Measurements from ENCODE around the gene ZNF418. TPM values are rescaled to one million over a fixed set of nuclear protein-coding genes. Genes with fewer than 3 reads are reported as not detected.
A peak's percentile ranks its signal among the peaks of the same experiment; 100 is the strongest.

Gene ZNF418
- total RNA-seq (10 to 100 TPM in 1 of 2 donors, 1 to 10 TPM in 1; 5.2 to 10.1 TPM), polyA plus RNA-seq (1 to 10 TPM; 1.6 to 4.9 TPM)
- long read RNA-seq, donor 1 = 0 reads
- long read RNA-seq, donor 2, partial matches to known transcripts = 0 of 2 reads
- long read RNA-seq, donor 2, other reads (novel, unspliced or antisense) = 2 of 2 reads

- no peaks in the 10 kb centered on the region for H3K4me1 ChIP-seq (ENCODE audit: control insufficient read depth in 1 of 2, insufficient read depth in 2 of 2, low read length in 2 of 2)
- H3K27ac ChIP-seq (ENCODE audit: low read depth in 1 of 2, low read length in 2 of 2) = no peak within 1 kb of the TSS
- H3K36me3 ChIP-seq (ENCODE audit: control insufficient read depth in 1 of 2, insufficient read depth in 2 of 2, low read length in 1 of 2) = peaks cover 0 to 2% of the 10 kb centered on the region in 2 donors
- ATAC-seq (ENCODE audit: low FRiP score) (peak; percentile 89), DNase-seq (peak in 1 of 2 donors; percentile 51)
- H3K9me3 ChIP-seq (ENCODE audit: control insufficient read depth, low read length) = peaks cover 21% of the 10 kb centered on the region
- no peak within 1 kb of the TSS for H3K4me3 ChIP-seq (ENCODE audit: low read length in 2 of 2)
- H3K27me3 ChIP-seq (ENCODE audit: control insufficient read depth in 1 of 2, insufficient read depth in 2 of 2, low read length in 1 of 2) = no peaks in the 10 kb centered on the region
- 1 to 2% methylated on average over 54 of the region's 54 CpGs for WGBS, 2 donors
- intact Hi-C loops (cut with DNase I) = no loop called here
Observed at GRCh38 chr19:57934820-57935665, at the start of gene ZNF418. Gene ZNF418 (minus strand): TSS chr19:57935402. CDS start chr19:57933822, 1,580 bp downstream.

GRCh38 chr19:57978586-57979289 is 43.5 kb upstream of the ZNF418 start:
- peaks cover 42% of the 10 kb centered on the region for H3K9me3 ChIP-seq (ENCODE audit: control insufficient read depth, low read length)
- intact Hi-C loops (cut with DNase I) = no loop called here
- ATAC-seq (ENCODE audit: low FRiP score) (no peak), DNase-seq (no peak)
- no peaks in the 10 kb centered on the region for H3K27me3 ChIP-seq (ENCODE audit: control insufficient read depth in 1 of 2, insufficient read depth in 2 of 2, low read length in 1 of 2)
- H3K4me1 ChIP-seq (ENCODE audit: control insufficient read depth in 1 of 2, insufficient read depth in 2 of 2, low read length in 2 of 2) = no peaks in the 10 kb centered on the region
- H3K36me3 ChIP-seq (ENCODE audit: control insufficient read depth in 1 of 2, insufficient read depth in 2 of 2, low read length in 1 of 2) = peaks cover 18 to 47% of the 10 kb centered on the region in 2 donors
- H3K27ac ChIP-seq (ENCODE audit: low read depth in 1 of 2, low read length in 2 of 2) = no peak overlapping the region
- 97% methylated on average over 3 of the region's 3 CpGs for WGBS, 2 donors
- peak overlapping the region in 1 of 2 donors; percentile 14 for H3K4me3 ChIP-seq (ENCODE audit: low read length in 2 of 2)

- intact Hi-C loops (cut with DNase I) = no loop called here
- WGBS, 2 donors = 91 to 93% methylated on average over 4 of the region's 4 CpGs
- H3K27me3 ChIP-seq (ENCODE audit: control insufficient read depth in 1 of 2, insufficient read depth in 2 of 2, low read length in 1 of 2) = no peaks in the 10 kb centered on the region
- DNase-seq (no peak), ATAC-seq (ENCODE audit: low FRiP score) (no peak)
- peaks cover 2 to 18% of the 10 kb centered on the region in 2 donors for H3K36me3 ChIP-seq (ENCODE audit: control insufficient read depth in 1 of 2, insufficient read depth in 2 of 2, low read length in 1 of 2)
- H3K9me3 ChIP-seq (ENCODE audit: control insufficient read depth, low read length) = peaks cover 31% of the 10 kb centered on the region
- no peak within 1 kb of the TSS for H3K4me3 ChIP-seq (ENCODE audit: low read length in 2 of 2)
- no peak within 1 kb of the TSS for H3K27ac ChIP-seq (ENCODE audit: low read depth in 1 of 2, low read length in 2 of 2)
- H3K4me1 ChIP-seq (ENCODE audit: control insufficient read depth in 1 of 2, insufficient read depth in 2 of 2, low read length in 2 of 2) = no peaks in the 10 kb centered on the region
Observed at GRCh38 chr19:57974434-57974833, 39.2 kb upstream of the ZNF418 start, which contains the start of gene C19orf18. Gene C19orf18 (minus strand): TSS chr19:57974534. CDS start chr19:57974432, 102 bp downstream.

- ATAC-seq (ENCODE audit: low FRiP score) = no peak
- H3K27me3 ChIP-seq (ENCODE audit: control insufficient read depth in 1 of 2, insufficient read depth in 2 of 2, low read length in 1 of 2) = no peaks in the 10 kb centered on the region
- peaks cover 12% of the 10 kb centered on the region for H3K9me3 ChIP-seq (ENCODE audit: control insufficient read depth, low read length)
- WGBS, 2 donors = 95 to 96% methylated on average over 8 of the region's 8 CpGs
- DNase-seq = no peak
- H3K4me1 ChIP-seq (ENCODE audit: control insufficient read depth in 1 of 2, insufficient read depth in 2 of 2, low read length in 2 of 2) = no peaks in the 10 kb centered on the region
- intact Hi-C loops (cut with DNase I) = no loop called here
- H3K4me3 ChIP-seq (ENCODE audit: low read length in 2 of 2) = no peak overlapping the region
- no peak overlapping the region for H3K27ac ChIP-seq (ENCODE audit: low read depth in 1 of 2, low read length in 2 of 2)
- H3K36me3 ChIP-seq (ENCODE audit: control insufficient read depth in 1 of 2, insufficient read depth in 2 of 2, low read length in 1 of 2) = peaks cover 0 to 8% of the 10 kb centered on the region in 2 donors
Observed at GRCh38 chr19:57964761-57965160, 29.6 kb upstream of the ZNF418 start.

- Histone ChIP-seq H3K27ac (ENCODE audit: low read depth in 1 of 2, low read length in 2 of 2) (no peak overlapping the region), H3K27me3 (ENCODE audit: control insufficient read depth in 1 of 2, insufficient read depth in 2 of 2, low read length in 1 of 2) (no peaks in the 10 kb centered on the region), H3K9me3 (ENCODE audit: control insufficient read depth, low read length) (peaks cover 8% of the 10 kb centered on the region), H3K4me1 (ENCODE audit: control insufficient read depth in 1 of 2, insufficient read depth in 2 of 2, low read length in 2 of 2) (no peaks in the 10 kb centered on the region), H3K4me3 (ENCODE audit: low read length in 2 of 2) (no peak overlapping the region), H3K36me3 (ENCODE audit: control insufficient read depth in 1 of 2, insufficient read depth in 2 of 2, low read length in 1 of 2) (no peaks in the 10 kb centered on the region)
- ATAC-seq (ENCODE audit: low FRiP score) (no peak), DNase-seq (no peak)
- intact Hi-C loops (cut with DNase I) = no loop called here
- 83 to 84% methylated on average over 1 of the region's 1 CpG for WGBS, 2 donors
Observed at GRCh38 chr19:57961785-57962184, 26.6 kb upstream of the ZNF418 start.

- Histone ChIP-seq H3K9me3 (ENCODE audit: control insufficient read depth, low read length) (peaks cover 12% of the 10 kb centered on the region), H3K4me1 (ENCODE audit: control insufficient read depth in 1 of 2, insufficient read depth in 2 of 2, low read length in 2 of 2) (no peaks in the 10 kb centered on the region), H3K4me3 (ENCODE audit: low read length in 2 of 2) (no peak overlapping the region), H3K36me3 (ENCODE audit: control insufficient read depth in 1 of 2, insufficient read depth in 2 of 2, low read length in 1 of 2) (no peaks in the 10 kb centered on the region), H3K27me3 (ENCODE audit: control insufficient read depth in 1 of 2, insufficient read depth in 2 of 2, low read length in 1 of 2) (no peaks in the 10 kb centered on the region), H3K27ac (ENCODE audit: low read depth in 1 of 2, low read length in 2 of 2) (no peak overlapping the region)
- intact Hi-C loops (cut with DNase I) = no loop called here
- WGBS, 2 donors = 85 to 88% methylated on average over 4 of the region's 4 CpGs
- ATAC-seq (ENCODE audit: low FRiP score) = no peak
- no peak for DNase-seq
Observed at GRCh38 chr19:57954996-57955395, 19.8 kb upstream of the ZNF418 start.

GRCh38 chr19:57949702-57950101 is 14.5 kb upstream of the ZNF418 start:
- H3K27me3 ChIP-seq (ENCODE audit: control insufficient read depth in 1 of 2, insufficient read depth in 2 of 2, low read length in 1 of 2) = no peaks in the 10 kb centered on the region
- H3K4me3 ChIP-seq (ENCODE audit: low read length in 2 of 2) = no peak overlapping the region
- no peaks in the 10 kb centered on the region for H3K36me3 ChIP-seq (ENCODE audit: control insufficient read depth in 1 of 2, insufficient read depth in 2 of 2, low read length in 1 of 2)
- peaks cover 8% of the 10 kb centered on the region for H3K9me3 ChIP-seq (ENCODE audit: control insufficient read depth, low read length)
- intact Hi-C loops (cut with DNase I) = no loop called here
- H3K27ac ChIP-seq (ENCODE audit: low read depth in 1 of 2, low read length in 2 of 2) = no peak overlapping the region
- DNase-seq = no peak
- no peak for ATAC-seq (ENCODE audit: low FRiP score)
- WGBS, 2 donors = 89 to 90% methylated on average over 12 of the region's 12 CpGs
- no peaks in the 10 kb centered on the region for H3K4me1 ChIP-seq (ENCODE audit: control insufficient read depth in 1 of 2, insufficient read depth in 2 of 2, low read length in 2 of 2)

GRCh38 chr19:57949296-57949695 is 14.1 kb upstream of the ZNF418 start:
- intact Hi-C loops (cut with DNase I) = no loop called here
- Histone ChIP-seq H3K9me3 (ENCODE audit: control insufficient read depth, low read length) (peaks cover 9% of the 10 kb centered on the region), H3K36me3 (ENCODE audit: control insufficient read depth in 1 of 2, insufficient read depth in 2 of 2, low read length in 1 of 2) (no peaks in the 10 kb centered on the region), H3K27me3 (ENCODE audit: control insufficient read depth in 1 of 2, insufficient read depth in 2 of 2, low read length in 1 of 2) (no peaks in the 10 kb centered on the region), H3K27ac (ENCODE audit: low read depth in 1 of 2, low read length in 2 of 2) (no peak overlapping the region), H3K4me3 (ENCODE audit: low read length in 2 of 2) (no peak overlapping the region), H3K4me1 (ENCODE audit: control insufficient read depth in 1 of 2, insufficient read depth in 2 of 2, low read length in 2 of 2) (no peaks in the 10 kb centered on the region)
- ATAC-seq (ENCODE audit: low FRiP score) (no peak), DNase-seq (no peak)
- WGBS, 2 donors = 94 to 95% methylated on average over 24 of the region's 24 CpGs
